Liver (tissue), 9 donors: ENCODE measurements around the gene B9D1. TPM values are rescaled to one million over a fixed set of nuclear protein-coding genes. Genes with fewer than 3 reads are reported as not detected.

ENCODE experiments used
- DNase-seq: peaks from one replicate; pipeline ENCODE4 v3.0.0-alpha.2; 2017; ENCODE audit warnings: low spot score
- H3K27ac ChIP-seq, 2 donors: one replicate each; pipeline ENCODE4 v1.7.0; 2013; ENCODE audit warnings: inconsistent platforms in 2 of 2, low read length in 2 of 2, control low read depth in 1 of 2, low read depth in 1 of 2, mild to moderate bottlenecking in 1 of 2
- H3K27me3 ChIP-seq, 4 donors: one replicate each; pipeline versions ENCODE4 v1.6.1 to v1.7.0; 2013; ENCODE audit warnings: low read length in 3 of 4, inconsistent platforms in 1 of 4, mild to moderate bottlenecking in 1 of 4, moderate library complexity in 1 of 4; ENCODE audit not compliant: control insufficient read depth in 4 of 4, insufficient read depth in 4 of 4
- H3K36me3 ChIP-seq, 4 donors: one replicate each; pipeline versions ENCODE4 v1.6.1 to v1.7.0; 2013; ENCODE audit warnings: low read length in 3 of 4, mild to moderate bottlenecking in 3 of 4, low read depth in 1 of 4, moderate library complexity in 1 of 4; ENCODE audit not compliant: control insufficient read depth in 4 of 4, insufficient read depth in 3 of 4
- H3K4me1 ChIP-seq, 4 donors: one replicate each; pipeline versions ENCODE4 v1.6.1 to v1.7.0; 2013; ENCODE audit warnings: low read length in 3 of 4, mild to moderate bottlenecking in 3 of 4, moderate library complexity in 1 of 4; ENCODE audit not compliant: control insufficient read depth in 4 of 4, insufficient read depth in 4 of 4
- H3K4me3 ChIP-seq, 3 donors: one replicate each; pipeline versions ENCODE4 v1.6.1 to v1.7.0; 2013; ENCODE audit warnings: low read length in 3 of 3, control low read depth in 1 of 3, low read depth in 1 of 3, mild to moderate bottlenecking in 1 of 3
- H3K9ac ChIP-seq, 2 donors: one replicate each; pipeline ENCODE4 v1.7.0; 2013; ENCODE audit warnings: low read length in 2 of 2, mild to moderate bottlenecking in 2 of 2, moderate library complexity in 2 of 2, control low read depth in 1 of 2, low read depth in 1 of 2
- H3K9me3 ChIP-seq, 4 donors: one replicate each; pipeline versions ENCODE4 v1.6.1 to v1.7.0; 2013; ENCODE audit warnings: low read length in 3 of 4; ENCODE audit not compliant: control insufficient read depth in 4 of 4
- EGR1 ChIP-seq, 2 donors: IDR thresholded peaks; 2 replicates each; pipeline ENCODE4 v1.6.1; 2016 to 2018; ENCODE audit warnings: antibody characterized with exemption in 2 of 2, low read depth in 2 of 2
- FOXA1 ChIP-seq: IDR thresholded peaks from 2 replicates; pipeline ENCODE4 v1.6.1; 2016; ENCODE audit warnings: antibody characterized with exemption
- FOXA2 ChIP-seq: IDR thresholded peaks from 2 replicates; pipeline ENCODE4 v1.6.1; 2016; ENCODE audit warnings: antibody characterized with exemption
- GABPA ChIP-seq, 2 donors: IDR thresholded peaks in 1 of 2; conservative IDR thresholded peaks in 1 of 2; 2 replicates each; pipeline ENCODE4 v1.6.1; 2016; ENCODE audit warnings: antibody characterized with exemption in 2 of 2, mild to moderate bottlenecking in 1 of 2, moderate library complexity in 1 of 2
- HNF4A ChIP-seq, 2 donors: conservative IDR thresholded peaks; 2 replicates each; pipeline ENCODE4 v1.6.1; 2016; ENCODE audit warnings: antibody characterized with exemption in 2 of 2, mild to moderate bottlenecking in 2 of 2
- HNF4G ChIP-seq: IDR thresholded peaks from 2 replicates; pipeline ENCODE4 v1.6.1; 2016; ENCODE audit warnings: antibody characterized with exemption
- JUND ChIP-seq, 2 donors: IDR thresholded peaks; 2 replicates each; pipeline ENCODE4 v1.6.1; 2016; ENCODE audit warnings: antibody characterized with exemption in 2 of 2
- NR2F2 ChIP-seq: IDR thresholded peaks from 2 replicates; pipeline ENCODE4 v1.6.1; 2016; ENCODE audit warnings: antibody characterized with exemption
- RAD21 ChIP-seq, 2 donors: IDR thresholded peaks; 2 replicates each; pipeline ENCODE4 v1.6.1; 2016; ENCODE audit warnings: antibody characterized with exemption in 2 of 2, mild to moderate bottlenecking in 2 of 2
- RXRA ChIP-seq, 2 donors: IDR thresholded peaks; 2 replicates each; pipeline ENCODE4 v1.6.1; 2017 to 2018; ENCODE audit warnings: antibody characterized with exemption in 2 of 2, mild to moderate bottlenecking in 1 of 2
- SP1 ChIP-seq: IDR thresholded peaks from 2 replicates; pipeline ENCODE4 v1.6.1; 2018; ENCODE audit warnings: antibody characterized with exemption, mild to moderate bottlenecking
- TAF1 ChIP-seq: conservative IDR thresholded peaks from 2 replicates; pipeline ENCODE4 v1.6.1; 2016; ENCODE audit warnings: antibody characterized with exemption, mild to moderate bottlenecking
- YY1 ChIP-seq: IDR thresholded peaks from 2 replicates; pipeline ENCODE4 v1.6.1; 2016; ENCODE audit warnings: antibody characterized with exemption, mild to moderate bottlenecking
- WGBS: extraction: QIAGEN DNeasy Blood & Tissue Kit; methylation state at CpG from one replicate; pipeline ENCODE4 v1.1.7; 2013; 5-methylcytosine and 5-hydroxymethylcytosine counted together
- polyA plus RNA-seq, 2 donors: library from polyadenylated mRNA; stranded (reverse) in 1 of 2; unstranded in 1 of 2; fragments of 200-250 nt in 1 of 2; fragments of >200 nt in 1 of 2; fragmentation: Nextera tagmentation in 1 of 2; extraction: Ambion mirVana in 1 of 2; gene quantifications; one replicate each; pipeline versions ENCODE4 v1.2.1 to v1.2.3, GENCODE V29; 2013 to 2015
- total RNA-seq, 2 donors: library from RNA; depleted of rRNA; stranded (reverse); fragments of >200 nt; gene quantifications; one replicate each; pipeline ENCODE4 v1.2.3, GENCODE V29; 2014
- TF ChIP-seq, protein P1 (sequence below): IDR thresholded peaks from 2 replicates; pipeline ENCODE4 v1.6.1; 2016; ENCODE audit warnings: antibody characterized with exemption, mild to moderate bottlenecking
- TF ChIP-seq, protein P2 (sequence below): IDR thresholded peaks from 2 replicates; pipeline ENCODE4 v1.6.1; 2016; ENCODE audit warnings: antibody characterized with exemption
- TF ChIP-seq, protein P3 (sequence below): fragments of 150-350 bp; IDR thresholded peaks from 2 replicates; pipeline ENCODE4 v1.5.1; 2017; ENCODE audit warnings: improper control_type of control experiment, low read depth, low read length; ENCODE audit not compliant: missing input control
- TF ChIP-seq, protein P4 (sequence below): IDR thresholded peaks from 2 replicates; pipeline ENCODE4 v1.6.1; 2016; ENCODE audit warnings: antibody characterized with exemption
- TF ChIP-seq, protein P5 (sequence below): IDR thresholded peaks from 2 replicates; pipeline ENCODE4 v1.6.1; 2016; ENCODE audit warnings: antibody characterized with exemption
- donor health status: healthy.
- donor health status: healthy.
- donor health status: healthy.
- donor health status: healthy.
- donor health status: healthy.

B9D1 gene
- total and polyA plus RNA-seq, 4 donors: 8.4 to 22.0 (median 10.8) TPM

DNA sequence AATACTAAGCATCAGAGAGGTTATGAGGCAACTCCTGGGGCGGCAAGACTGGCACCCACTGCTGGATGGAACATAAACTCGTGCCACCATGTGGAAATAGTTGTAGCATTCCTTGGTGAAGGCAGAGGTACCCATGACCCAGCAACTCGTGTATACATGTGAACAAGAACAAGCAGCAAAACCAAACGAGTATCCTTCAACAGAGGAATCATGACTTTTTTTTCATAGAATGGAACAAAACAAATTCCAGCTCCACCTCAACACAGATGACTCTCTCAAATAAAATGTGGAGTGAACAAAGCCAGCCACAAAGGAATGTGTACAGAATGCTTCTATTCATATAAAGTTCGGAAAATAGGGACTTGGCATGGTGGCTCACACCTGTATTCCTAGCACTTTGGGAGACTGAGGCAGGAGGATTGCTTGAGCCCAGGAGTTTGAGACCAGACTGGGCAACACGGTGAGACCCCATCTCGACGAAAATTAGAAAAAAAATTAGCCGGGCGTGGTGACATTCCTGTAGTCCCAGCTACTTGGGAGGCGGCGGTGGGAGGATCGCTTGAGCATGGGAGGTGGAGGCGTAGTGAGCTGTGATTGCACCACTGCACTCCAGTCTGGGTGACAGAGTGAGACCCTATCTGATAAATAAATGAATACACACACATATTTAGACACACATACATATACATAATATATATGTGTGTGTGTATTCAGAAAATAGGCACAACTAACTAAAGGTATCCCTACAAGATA lies 35.3 kb downstream of the B9D1 start:
- DNase-seq: peak; percentile 22
- Histone ChIP-seq H3K27me3 (no peaks in the 10 kb centered on the region), H3K27ac (no peak overlapping the region), H3K4me1 (no peaks in the 10 kb centered on the region), H3K36me3 (peaks cover 0 to 3% (median 0%) of the 10 kb centered on the region in 4 donors), H3K9me3 (peaks cover 0 to 4% (median 0%) of the 10 kb centered on the region in 4 donors), H3K4me3 (no peak overlapping the region), H3K9ac (no peak overlapping the region)
- TF ChIP-seq, protein P1, sequence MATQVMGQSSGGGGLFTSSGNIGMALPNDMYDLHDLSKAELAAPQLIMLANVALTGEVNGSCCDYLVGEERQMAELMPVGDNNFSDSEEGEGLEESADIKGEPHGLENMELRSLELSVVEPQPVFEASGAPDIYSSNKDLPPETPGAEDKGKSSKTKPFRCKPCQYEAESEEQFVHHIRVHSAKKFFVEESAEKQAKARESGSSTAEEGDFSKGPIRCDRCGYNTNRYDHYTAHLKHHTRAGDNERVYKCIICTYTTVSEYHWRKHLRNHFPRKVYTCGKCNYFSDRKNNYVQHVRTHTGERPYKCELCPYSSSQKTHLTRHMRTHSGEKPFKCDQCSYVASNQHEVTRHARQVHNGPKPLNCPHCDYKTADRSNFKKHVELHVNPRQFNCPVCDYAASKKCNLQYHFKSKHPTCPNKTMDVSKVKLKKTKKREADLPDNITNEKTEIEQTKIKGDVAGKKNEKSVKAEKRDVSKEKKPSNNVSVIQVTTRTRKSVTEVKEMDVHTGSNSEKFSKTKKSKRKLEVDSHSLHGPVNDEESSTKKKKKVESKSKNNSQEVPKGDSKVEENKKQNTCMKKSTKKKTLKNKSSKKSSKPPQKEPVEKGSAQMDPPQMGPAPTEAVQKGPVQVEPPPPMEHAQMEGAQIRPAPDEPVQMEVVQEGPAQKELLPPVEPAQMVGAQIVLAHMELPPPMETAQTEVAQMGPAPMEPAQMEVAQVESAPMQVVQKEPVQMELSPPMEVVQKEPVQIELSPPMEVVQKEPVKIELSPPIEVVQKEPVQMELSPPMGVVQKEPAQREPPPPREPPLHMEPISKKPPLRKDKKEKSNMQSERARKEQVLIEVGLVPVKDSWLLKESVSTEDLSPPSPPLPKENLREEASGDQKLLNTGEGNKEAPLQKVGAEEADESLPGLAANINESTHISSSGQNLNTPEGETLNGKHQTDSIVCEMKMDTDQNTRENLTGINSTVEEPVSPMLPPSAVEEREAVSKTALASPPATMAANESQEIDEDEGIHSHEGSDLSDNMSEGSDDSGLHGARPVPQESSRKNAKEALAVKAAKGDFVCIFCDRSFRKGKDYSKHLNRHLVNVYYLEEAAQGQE: no peak
- no peak for TF ChIP-seq RAD21 (IDR thresholded peaks at IDR 0.05)
- TF ChIP-seq, protein P2, sequence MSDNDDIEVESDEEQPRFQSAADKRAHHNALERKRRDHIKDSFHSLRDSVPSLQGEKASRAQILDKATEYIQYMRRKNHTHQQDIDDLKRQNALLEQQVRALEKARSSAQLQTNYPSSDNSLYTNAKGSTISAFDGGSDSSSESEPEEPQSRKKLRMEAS: no peak
- WGBS: 95% methylated on average over 14 of the region's 14 CpGs

DNA sequence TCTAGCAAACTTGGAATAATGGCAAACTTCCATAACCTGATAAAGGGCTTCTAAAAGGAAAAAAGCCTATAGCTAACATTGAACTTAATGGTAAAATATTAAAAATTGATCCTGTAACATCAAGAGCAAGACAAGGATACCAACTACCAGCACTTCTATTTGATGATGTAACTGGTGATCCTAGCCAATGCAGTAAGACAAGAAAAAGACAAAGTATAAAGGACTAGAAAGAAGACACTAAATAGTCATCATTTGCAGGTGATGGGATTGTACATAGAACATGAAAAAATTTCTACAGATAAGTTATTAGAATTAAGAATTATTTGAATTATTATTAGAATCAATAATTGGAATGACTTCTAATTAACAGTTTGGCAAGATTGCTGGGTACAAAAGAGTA lies 37.0 kb downstream of the B9D1 start:
- Histone ChIP-seq H3K9ac (no peak overlapping the region), H3K4me3 (no peak overlapping the region), H3K27me3 (no peaks in the 10 kb centered on the region), H3K9me3 (peaks cover 0 to 4% (median 0%) of the 10 kb centered on the region in 4 donors), H3K27ac (no peak overlapping the region), H3K36me3 (no peaks in the 10 kb centered on the region), H3K4me1 (no peaks in the 10 kb centered on the region)
- no peak for DNase-seq
- TF ChIP-seq RAD21 (IDR thresholded peaks at IDR 0.05): no peak
- no peak for TF ChIP-seq SP1
- no peak for TF ChIP-seq FOXA2
- TF ChIP-seq, protein P2: no peak
- TF ChIP-seq EGR1 (IDR thresholded peaks at IDR 0.05; ENCODE audit: low read depth in 2 of 2): no peak
- no peak for TF ChIP-seq HNF4G
- no peak for TF ChIP-seq TAF1
- no peak for TF ChIP-seq RXRA (IDR thresholded peaks at IDR 0.05)
- TF ChIP-seq, protein P1: no peak
- TF ChIP-seq, protein P3, sequence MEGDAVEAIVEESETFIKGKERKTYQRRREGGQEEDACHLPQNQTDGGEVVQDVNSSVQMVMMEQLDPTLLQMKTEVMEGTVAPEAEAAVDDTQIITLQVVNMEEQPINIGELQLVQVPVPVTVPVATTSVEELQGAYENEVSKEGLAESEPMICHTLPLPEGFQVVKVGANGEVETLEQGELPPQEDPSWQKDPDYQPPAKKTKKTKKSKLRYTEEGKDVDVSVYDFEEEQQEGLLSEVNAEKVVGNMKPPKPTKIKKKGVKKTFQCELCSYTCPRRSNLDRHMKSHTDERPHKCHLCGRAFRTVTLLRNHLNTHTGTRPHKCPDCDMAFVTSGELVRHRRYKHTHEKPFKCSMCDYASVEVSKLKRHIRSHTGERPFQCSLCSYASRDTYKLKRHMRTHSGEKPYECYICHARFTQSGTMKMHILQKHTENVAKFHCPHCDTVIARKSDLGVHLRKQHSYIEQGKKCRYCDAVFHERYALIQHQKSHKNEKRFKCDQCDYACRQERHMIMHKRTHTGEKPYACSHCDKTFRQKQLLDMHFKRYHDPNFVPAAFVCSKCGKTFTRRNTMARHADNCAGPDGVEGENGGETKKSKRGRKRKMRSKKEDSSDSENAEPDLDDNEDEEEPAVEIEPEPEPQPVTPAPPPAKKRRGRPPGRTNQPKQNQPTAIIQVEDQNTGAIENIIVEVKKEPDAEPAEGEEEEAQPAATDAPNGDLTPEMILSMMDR: no peak
- TF ChIP-seq YY1: no peak
- TF ChIP-seq HNF4A (conservative IDR thresholded peaks at IDR 0.05): no peak
- TF ChIP-seq GABPA (IDR thresholded peaks at IDR 0.05 in 1 of 2, conservative IDR thresholded peaks at IDR 0.05 in 1 of 2): no peak
- TF ChIP-seq JUND (IDR thresholded peaks at IDR 0.05): no peak
- TF ChIP-seq, protein P4, sequence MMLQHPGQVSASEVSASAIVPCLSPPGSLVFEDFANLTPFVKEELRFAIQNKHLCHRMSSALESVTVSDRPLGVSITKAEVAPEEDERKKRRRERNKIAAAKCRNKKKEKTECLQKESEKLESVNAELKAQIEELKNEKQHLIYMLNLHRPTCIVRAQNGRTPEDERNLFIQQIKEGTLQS: no peak
- TF ChIP-seq, protein P5, sequence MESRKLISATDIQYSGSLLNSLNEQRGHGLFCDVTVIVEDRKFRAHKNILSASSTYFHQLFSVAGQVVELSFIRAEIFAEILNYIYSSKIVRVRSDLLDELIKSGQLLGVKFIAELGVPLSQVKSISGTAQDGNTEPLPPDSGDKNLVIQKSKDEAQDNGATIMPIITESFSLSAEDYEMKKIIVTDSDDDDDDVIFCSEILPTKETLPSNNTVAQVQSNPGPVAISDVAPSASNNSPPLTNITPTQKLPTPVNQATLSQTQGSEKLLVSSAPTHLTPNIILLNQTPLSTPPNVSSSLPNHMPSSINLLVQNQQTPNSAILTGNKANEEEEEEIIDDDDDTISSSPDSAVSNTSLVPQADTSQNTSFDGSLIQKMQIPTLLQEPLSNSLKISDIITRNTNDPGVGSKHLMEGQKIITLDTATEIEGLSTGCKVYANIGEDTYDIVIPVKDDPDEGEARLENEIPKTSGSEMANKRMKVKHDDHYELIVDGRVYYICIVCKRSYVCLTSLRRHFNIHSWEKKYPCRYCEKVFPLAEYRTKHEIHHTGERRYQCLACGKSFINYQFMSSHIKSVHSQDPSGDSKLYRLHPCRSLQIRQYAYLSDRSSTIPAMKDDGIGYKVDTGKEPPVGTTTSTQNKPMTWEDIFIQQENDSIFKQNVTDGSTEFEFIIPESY: no peak
- no peak for TF ChIP-seq NR2F2
- no peak for TF ChIP-seq FOXA1
